ENCODE data around the gene SLC7A4.
A peak's percentile ranks its signal among the peaks of the same experiment; 100 is the strongest.

The SLC7A4 gene

GRCh38 chr22:21000207-21000986, 32.0 kb downstream of the SLC7A4 start:
- H3K36me3 ChIP-seq (replicated peaks): peaks cover 32% of the 10 kb centered on the region
- no peak overlapping the region for H3K27ac ChIP-seq
- TF ChIP-seq CTCF (IDR thresholded peaks at IDR 0.05; ENCODE audit: low read depth, low read length, missing control alignments): peak; percentile 13
- in situ Hi-C loops (cut with HindIII; ENCODE audit: low pct_ligation_motif_present, low sequenced_read_pairs): no loop called here
- H3K4me3 ChIP-seq (ENCODE audit: low read depth, low read length): peak overlapping the region; percentile 71
- DNase-seq: no peak
- H3K27me3 ChIP-seq (replicated peaks): no peaks in the 10 kb centered on the region

- in situ Hi-C loops (cut with HindIII; ENCODE audit: low pct_ligation_motif_present, low sequenced_read_pairs): no loop called here
- H3K36me3 ChIP-seq (replicated peaks): peaks cover 40% of the 10 kb centered on the region
- no peak for TF ChIP-seq CTCF (IDR thresholded peaks at IDR 0.05; ENCODE audit: low read depth, low read length, missing control alignments)
- no peak for DNase-seq
- H3K27me3 ChIP-seq (replicated peaks): no peaks in the 10 kb centered on the region
- no peak overlapping the region for H3K27ac ChIP-seq
- no peak overlapping the region for H3K4me3 ChIP-seq (ENCODE audit: low read depth, low read length)
Observed at GRCh38 chr22:20999350-21000206, 32.8 kb downstream of the SLC7A4 start.

DNA sequence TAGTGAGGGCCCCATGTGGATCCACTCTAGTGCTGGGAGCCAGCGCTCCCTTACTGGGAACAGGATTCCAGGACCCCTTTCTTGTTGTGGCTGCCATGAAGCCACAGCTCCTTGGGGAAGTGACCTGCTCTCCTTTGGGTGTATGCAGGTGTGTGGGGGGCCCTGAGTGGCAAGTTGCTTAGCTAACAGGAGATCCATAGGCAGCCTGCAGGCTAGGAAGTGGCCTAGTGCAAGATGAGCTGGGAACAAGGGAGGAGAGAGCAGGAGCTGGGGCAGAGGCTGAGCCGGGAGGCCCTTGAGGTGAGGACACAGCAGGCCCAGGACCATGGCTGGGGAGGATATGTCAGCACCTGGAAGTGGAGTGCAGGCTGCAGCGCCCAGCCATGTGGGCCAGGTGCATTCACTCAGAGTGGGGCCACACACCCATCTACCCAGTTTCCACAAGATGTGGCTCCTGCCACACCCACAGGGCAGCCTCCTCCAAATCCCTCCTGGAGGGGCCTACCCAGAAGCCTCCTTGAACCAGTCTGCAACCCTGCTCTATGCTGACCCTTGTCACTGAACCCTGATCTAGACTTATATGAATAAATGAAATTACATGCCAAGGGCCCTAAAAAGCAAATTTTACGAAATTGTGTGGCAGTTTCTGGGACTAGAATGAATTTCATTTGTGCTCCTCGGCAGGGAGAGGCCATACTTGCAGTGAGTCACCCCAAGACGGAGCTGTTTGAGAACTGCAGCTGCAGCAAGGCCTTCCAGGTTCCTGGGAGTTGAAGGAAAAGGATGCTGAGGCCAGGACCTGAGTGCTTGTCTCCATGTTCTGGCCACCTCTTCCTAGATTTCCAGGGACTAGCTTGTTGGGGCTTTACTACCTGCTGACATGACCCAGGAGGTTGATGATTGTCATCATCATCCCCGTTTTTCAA, 33.7 kb downstream of the SLC7A4 start:
- no peak overlapping the region for H3K27ac ChIP-seq
- no peak overlapping the region for H3K4me3 ChIP-seq (ENCODE audit: low read depth, low read length)
- no peaks in the 10 kb centered on the region for H3K27me3 ChIP-seq (replicated peaks)
- no peak for DNase-seq
- in situ Hi-C loops (cut with HindIII; ENCODE audit: low pct_ligation_motif_present, low sequenced_read_pairs): no loop called here
- H3K36me3 ChIP-seq (replicated peaks): peaks cover 48% of the 10 kb centered on the region
- TF ChIP-seq CTCF (IDR thresholded peaks at IDR 0.05; ENCODE audit: low read depth, low read length, missing control alignments): no peak

DNA sequence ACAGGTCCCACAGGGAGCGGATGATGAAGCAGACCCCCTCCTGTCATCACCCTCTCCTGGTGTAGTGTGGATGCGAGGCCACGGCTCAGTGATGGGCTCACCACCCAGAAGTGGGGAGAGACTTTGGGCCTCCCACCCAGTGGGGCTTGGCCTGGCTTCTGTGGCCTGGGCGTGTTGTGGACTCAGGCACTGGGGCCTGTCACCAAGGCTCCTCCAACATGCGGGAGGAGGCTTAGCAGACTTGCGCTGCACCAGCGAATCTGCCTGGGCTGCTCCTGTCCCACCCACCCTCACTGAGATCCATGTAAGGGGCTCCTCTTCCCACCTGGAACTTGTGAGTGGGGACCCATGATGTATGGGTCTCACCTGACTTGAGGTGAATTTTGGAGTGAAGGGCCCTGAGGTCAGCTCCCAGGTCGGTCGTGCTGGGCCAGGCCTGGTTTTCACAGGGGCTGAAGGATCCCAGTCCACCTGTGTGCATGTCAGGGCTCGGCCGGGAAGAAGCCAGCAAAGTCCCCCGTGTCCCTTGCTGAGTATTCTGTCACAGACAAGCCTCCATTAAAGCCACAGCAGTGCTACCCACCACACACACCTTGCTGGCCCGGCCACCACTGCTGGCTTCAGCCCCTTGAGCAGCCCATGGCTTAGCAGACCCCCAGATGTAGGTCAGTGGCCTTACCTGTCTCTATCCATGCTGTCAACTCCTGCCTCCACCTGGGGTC, 34.7 kb downstream of the SLC7A4 start:
- TF ChIP-seq CTCF (IDR thresholded peaks at IDR 0.05; ENCODE audit: low read depth, low read length, missing control alignments): no peak
- Histone ChIP-seq H3K4me3 (ENCODE audit: low read depth, low read length) (no peak overlapping the region), H3K27ac (no peak overlapping the region), H3K27me3 (replicated peaks) (no peaks in the 10 kb centered on the region), H3K36me3 (replicated peaks) (peaks cover 57% of the 10 kb centered on the region)
- in situ Hi-C loops (cut with HindIII; ENCODE audit: low pct_ligation_motif_present, low sequenced_read_pairs): no loop called here
- no peak for DNase-seq

All from brain microvascular endothelial cell (primary cell).